Nephron (organoid): Measurements from ENCODE around the gene VEGFA.

ENCODE experiments used
- H3K27ac Mint-ChIP-seq, 3 experiments: 2 replicates each; pipeline ENCODE4 v1.8.0; 2020; ENCODE audit warnings: mixed read lengths in 3 of 3, mild to moderate bottlenecking in 2 of 3, moderate library complexity in 1 of 3
- H3K27me3 Mint-ChIP-seq: 2 replicates; pipeline ENCODE4 v1.8.0; 2021; ENCODE audit warnings: low read depth, mild to moderate bottlenecking, moderate library complexity, mixed read lengths
- H3K36me3 Mint-ChIP-seq: 2 replicates; pipeline ENCODE4 v1.8.0; 2020; ENCODE audit warnings: low read depth, mixed read lengths
- H3K4me1 Mint-ChIP-seq: 2 replicates; pipeline ENCODE4 v1.8.0; 2020; ENCODE audit warnings: mixed read lengths
- H3K4me3 Mint-ChIP-seq, 3 experiments: 2 replicates each; pipeline ENCODE4 v1.8.0; 2020; ENCODE audit warnings: mild to moderate bottlenecking in 3 of 3, mixed read lengths in 3 of 3, moderate library complexity in 2 of 3
- H3K9me3 Mint-ChIP-seq: 2 replicates; pipeline ENCODE4 v1.8.0; 2020; ENCODE audit warnings: mixed read lengths
- CTCF ChIP-seq, 3 experiments: fragments of 200-600 bp; sonication (generic); IDR thresholded peaks; one replicate each; pipeline ENCODE4 v1.5.0; 2021; ENCODE audit warnings: antibody characterized with exemption in 3 of 3; ENCODE audit not compliant: unreplicated experiment in 3 of 3

The VEGFA gene

GRCh38 chr6:43769526-43770371, at the start of gene VEGFA:
Gene VEGFA, plus strand, starts transcription at chr6:43770211.
- Mint-ChIP-seq H3K27me3 (peaks cover 8% of the 10 kb centered on the region), H3K4me3 (peak within 1 kb of the TSS; percentile 93 to 99 (median 99)), H3K4me1 (peaks cover 46% of the 10 kb centered on the region), H3K36me3 (peaks cover 23% of the 10 kb centered on the region), H3K27ac (peak within 1 kb of the TSS; percentile 93 to 97 (median 96)), H3K9me3 (no peaks in the 10 kb centered on the region)
- peak; percentile 96 to 98 (median 98) for TF ChIP-seq CTCF (IDR thresholded peaks at IDR 0.05; ENCODE audit: unreplicated experiment in 3 of 3)

- peak overlapping the region; percentile 68 to 87 (median 75) for H3K27ac Mint-ChIP-seq
- H3K4me3 Mint-ChIP-seq, result no peak overlapping the region
- peaks cover 75% of the 10 kb centered on the region for H3K4me1 Mint-ChIP-seq
- H3K36me3 Mint-ChIP-seq, result no peaks in the 10 kb centered on the region
- H3K27me3 Mint-ChIP-seq, result no peaks in the 10 kb centered on the region
- H3K9me3 Mint-ChIP-seq, result no peaks in the 10 kb centered on the region
- no peak for TF ChIP-seq CTCF (IDR thresholded peaks at IDR 0.05; ENCODE audit: unreplicated experiment in 3 of 3)
Observed at GRCh38 chr6:43720999-43721398, 49.0 kb upstream of the VEGFA start.

GRCh38 chr6:43722920-43723545, 47.0 kb upstream of the VEGFA start:
- H3K4me3 Mint-ChIP-seq, result peak overlapping the region in 1 of 3 experiments; percentile 2
- H3K9me3 Mint-ChIP-seq, result no peaks in the 10 kb centered on the region
- H3K27ac Mint-ChIP-seq, result peak overlapping the region; percentile 74 to 87 (median 75)
- no peak for TF ChIP-seq CTCF (IDR thresholded peaks at IDR 0.05; ENCODE audit: unreplicated experiment in 3 of 3)
- peaks cover 55% of the 10 kb centered on the region for H3K4me1 Mint-ChIP-seq
- no peaks in the 10 kb centered on the region for H3K27me3 Mint-ChIP-seq
- no peaks in the 10 kb centered on the region for H3K36me3 Mint-ChIP-seq

GRCh38 chr6:43723737-43724295, 46.2 kb upstream of the VEGFA start:
- H3K27ac Mint-ChIP-seq, result peak overlapping the region; percentile 62 to 87 (median 86)
- no peaks in the 10 kb centered on the region for H3K27me3 Mint-ChIP-seq
- no peaks in the 10 kb centered on the region for H3K36me3 Mint-ChIP-seq
- TF ChIP-seq CTCF (IDR thresholded peaks at IDR 0.05; ENCODE audit: unreplicated experiment in 3 of 3), result peak; percentile 57 to 71 (median 60)
- H3K4me1 Mint-ChIP-seq, result peaks cover 47% of the 10 kb centered on the region
- H3K9me3 Mint-ChIP-seq, result no peaks in the 10 kb centered on the region
- H3K4me3 Mint-ChIP-seq, result peak overlapping the region in 2 of 3 experiments; percentile 20 to 52

GRCh38 chr6:43724354-43724753, 45.7 kb upstream of the VEGFA start:
- Mint-ChIP-seq H3K27me3 (no peaks in the 10 kb centered on the region), H3K27ac (peak overlapping the region; percentile 11 to 87 (median 13)), H3K4me1 (peaks cover 44% of the 10 kb centered on the region), H3K4me3 (no peak overlapping the region), H3K9me3 (no peaks in the 10 kb centered on the region), H3K36me3 (no peaks in the 10 kb centered on the region)
- TF ChIP-seq CTCF (IDR thresholded peaks at IDR 0.05; ENCODE audit: unreplicated experiment in 3 of 3), result no peak
